SK-N-SH (cell line): ENCODE measurements around the gene PDE9A. TPM values are rescaled to one million over a fixed set of nuclear protein-coding genes. Genes with fewer than 3 reads are reported as not detected.

ENCODE experiments used
- CTCF ChIA-PET: fragments of 300-600, 350-600 bp; formaldehyde crosslinking; extraction: SDS; loops from one replicate; lab custom pipeline; 2021; lab: Yijun Ruan, JAX
- POLR2A ChIA-PET: fragments of 350-600 bp; sonication (Branson Sonifier 250); formaldehyde crosslinking; extraction: SDS; loops from one replicate; lab custom pipeline; 2020; ENCODE audit warnings: antibody characterized with exemption, inconsistent platforms; lab: Yijun Ruan, JAX
- DNase-seq: peaks from one replicate; pipeline ENCODE4 v3.0.0; 2012
- H2AFZ ChIP-seq: fragments of 200-600 bp; sonication (generic); 2 replicates; pipeline ENCODE4 v1.8.1; 2016; ENCODE audit warnings: antibody characterized with exemption, mild to moderate bottlenecking, low read depth
- H3F3A ChIP-seq: fragments of 200-600 bp; sonication (generic); replicated peaks from 2 replicates; pipeline ENCODE3; 2016; ENCODE audit warnings: antibody characterized with exemption, mild to moderate bottlenecking; ENCODE audit not compliant: insufficient read depth
- H3K27ac ChIP-seq, 2 experiments: fragments of 200-500 bp in 1 of 2; fragments of 200-600 bp in 1 of 2; sonication (Bioruptor generic) in 1 of 2; sonication (generic), shearing (Covaris generic) in 1 of 2; 2 replicates each; pipeline versions ENCODE4 v1.5.1 to v1.6.1; 2014 to 2016; ENCODE audit warnings: low read depth in 2 of 2, inconsistent platforms in 1 of 2, low read length in 1 of 2, mild to moderate bottlenecking in 1 of 2, mixed read lengths in 1 of 2
- H3K27me3 ChIP-seq: fragments of 200-600 bp; sonication (generic), shearing (Covaris generic); 2 replicates; pipeline ENCODE4 v1.6.1; 2016; ENCODE audit warnings: mixed run types; ENCODE audit not compliant: insufficient read depth
- H3K36me3 ChIP-seq, 2 experiments: fragments of 200-500 bp in 1 of 2; fragments of 200-600 bp in 1 of 2; sonication (Bioruptor generic) in 1 of 2; sonication (generic) in 1 of 2; replicated peaks in 1 of 2; 2 replicates each; pipeline versions ENCODE3 to v1.5.1; 2014 to 2016; ENCODE audit warnings: low read length in 1 of 2, mild to moderate bottlenecking in 1 of 2; ENCODE audit not compliant: insufficient read depth in 2 of 2, control insufficient read depth in 1 of 2
- H3K4me1 ChIP-seq, 2 experiments: fragments of 200-500 bp in 1 of 2; fragments of 200-600 bp in 1 of 2; sonication (Bioruptor generic) in 1 of 2; sonication (generic), shearing (Covaris generic) in 1 of 2; 2 replicates each; pipeline versions ENCODE4 v1.5.1 to v1.6.1; 2014 to 2016; ENCODE audit warnings: low read depth in 1 of 2, low read length in 1 of 2, mixed run types in 1 of 2; ENCODE audit not compliant: insufficient read depth in 2 of 2, control insufficient read depth in 1 of 2
- H3K4me2 ChIP-seq: fragments of 200-600 bp; sonication (generic), shearing (Covaris generic); 2 replicates; pipeline ENCODE4 v1.6.1; 2017; ENCODE audit warnings: mixed run types
- H3K4me3 ChIP-seq, 2 experiments: fragments of 200-500 bp in 1 of 2; fragments of 200-600 bp in 1 of 2; sonication (Bioruptor generic) in 1 of 2; sonication (generic), shearing (Covaris generic) in 1 of 2; 2 replicates each; pipeline versions ENCODE4 v1.5.1 to v1.8.1; 2014 to 2016; ENCODE audit warnings: low read depth in 2 of 2, inconsistent platforms in 1 of 2, low read length in 1 of 2, mild to moderate bottlenecking in 1 of 2, mixed read lengths in 1 of 2, moderate library complexity in 1 of 2
- H3K79me2 ChIP-seq: fragments of 200-600 bp; sonication (generic); 2 replicates; pipeline ENCODE4 v1.8.1; 2017; ENCODE audit warnings: mild to moderate bottlenecking; ENCODE audit not compliant: insufficient read depth
- H3K9ac ChIP-seq: fragments of 200-600 bp; sonication (generic); 2 replicates; pipeline ENCODE4 v1.6.1; 2017; ENCODE audit warnings: mixed run types
- H3K9me2 ChIP-seq: fragments of 200-600 bp; sonication (generic); 2 replicates; pipeline ENCODE4 v1.6.1; 2017; ENCODE audit warnings: mixed run types
- H3K9me3 ChIP-seq: fragments of 200-600 bp; sonication (generic); 2 replicates; pipeline ENCODE4 v1.6.1; 2017; ENCODE audit warnings: mixed run types, mild to moderate bottlenecking, moderate library complexity
- H4K20me1 ChIP-seq: fragments of 200-600 bp; sonication (generic); 2 replicates; pipeline ENCODE4 v1.6.1; 2017; ENCODE audit warnings: mild to moderate bottlenecking, mixed run types; ENCODE audit not compliant: insufficient read depth
- CHD2 ChIP-seq: fragments of 150-350 bp; IDR thresholded peaks from 2 replicates; pipeline ENCODE4 v1.6.1; 2018; ENCODE audit warnings: low read length; ENCODE audit not compliant: partially characterized antibody
- EP300 ChIP-seq, 2 experiments: IDR thresholded peaks; 2 replicates each; pipeline versions ENCODE4 v1.4.0 to v1.6.1; 2012; ENCODE audit warnings: borderline replicate concordance in 1 of 2, low read depth in 1 of 2, low read length in 1 of 2
- FOXJ3 ChIP-seq: sonication (generic); formaldehyde crosslinking; IDR thresholded peaks from 2 replicates; pipeline ENCODE4 v1.5.1; 2020; ENCODE audit warnings: mild to moderate bottlenecking, missing genetic modification reagents
- GABPA ChIP-seq: IDR thresholded peaks from 2 replicates; pipeline ENCODE4 v1.4.0; 2012; ENCODE audit warnings: low read depth, mild to moderate bottlenecking
- JUND ChIP-seq: IDR thresholded peaks from 2 replicates; pipeline ENCODE4 v1.4.0; 2012
- MXI1 ChIP-seq: IDR thresholded peaks from 2 replicates; pipeline ENCODE4 v1.6.1; 2012; ENCODE audit warnings: mild to moderate bottlenecking, low read depth, low read length, improper control_type of control experiment
- RAD21 ChIP-seq: IDR thresholded peaks from 2 replicates; pipeline ENCODE4 v1.6.1; 2012; ENCODE audit warnings: mild to moderate bottlenecking, low read length
- RXRA ChIP-seq: IDR thresholded peaks from 2 replicates; pipeline ENCODE4 v1.4.0; 2012; ENCODE audit warnings: low read depth, mild to moderate bottlenecking, borderline replicate concordance
- SIN3A ChIP-seq: IDR thresholded peaks from 2 replicates; pipeline ENCODE4 v1.6.1; 2012; ENCODE audit warnings: low read depth, mild to moderate bottlenecking, low read length, moderate library complexity, borderline replicate concordance
- SMC3 ChIP-seq: IDR thresholded peaks from 2 replicates; pipeline ENCODE4 v1.6.1; 2012; ENCODE audit warnings: low read depth, low read length, improper control_type of control experiment
- TAF1 ChIP-seq: IDR thresholded peaks from 2 replicates; pipeline ENCODE4 v1.6.1; 2012; ENCODE audit warnings: low read depth, mild to moderate bottlenecking, low read length, moderate library complexity, borderline replicate concordance
- WGBS: methylation state at CpG from one replicate; pipeline ENCODE4 v1.1.6; 2017; ENCODE audit warnings: low lambda C conversion rate; 5-methylcytosine and 5-hydroxymethylcytosine counted together
- polyA plus RNA-seq, 3 experiments: library from polyadenylated mRNA; depleted of rRNA; stranded (reverse); fragments of >200 nt; gene quantifications; 2 replicates each; pipeline ENCODE4 v1.2.3, GENCODE V29; 2012
- TF ChIP-seq, protein P1 (sequence below): IDR thresholded peaks from 2 replicates; pipeline ENCODE4 v1.6.1; 2012; ENCODE audit warnings: mild to moderate bottlenecking, low read depth, low read length, moderate library complexity
- TF ChIP-seq, protein P2 (sequence below): IDR thresholded peaks from 2 replicates; pipeline ENCODE4; 2012
- TF ChIP-seq, protein P3 (sequence below): IDR thresholded peaks from 2 replicates; pipeline ENCODE4 v1.4.0; 2012; ENCODE audit warnings: low read depth, borderline replicate concordance

PDE9A gene
- polyA plus RNA-seq, 1 of the 3 experiments (the other 2 are of a cell fraction), result 0.28 TPM

DNA sequence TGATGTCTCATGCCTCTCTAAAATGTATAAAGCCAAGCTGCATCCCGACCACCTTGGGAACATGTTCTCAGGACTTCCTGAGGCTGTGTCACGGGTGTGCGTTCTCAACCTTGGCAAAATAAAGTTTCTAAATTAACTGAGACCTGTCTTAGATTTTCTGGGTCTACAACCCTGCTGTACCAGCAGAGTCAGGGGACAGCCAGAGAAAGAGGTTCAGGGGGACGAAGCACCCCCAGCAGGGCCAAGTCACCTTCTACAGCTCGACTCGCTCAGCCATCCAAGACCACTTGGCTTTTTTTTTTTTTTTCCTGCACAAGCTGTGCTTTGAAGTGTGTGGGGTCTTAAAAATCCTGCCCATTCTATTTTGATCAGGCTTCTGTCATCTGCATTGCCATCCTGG, 28.5 kb upstream of the PDE9A start:
- H3K79me2 ChIP-seq, result no peaks in the 10 kb centered on the region
- no peak overlapping the region for H2AFZ ChIP-seq
- H3K27me3 ChIP-seq, result no peaks in the 10 kb centered on the region
- ChIA-PET CTCF (interaction anchor here (0.7 to 1.4 kb wide), 3 partner anchors 12 to 32 kb away, joined by 3 to 7 read pairs (median 4); no protein-coding TSS in a partner anchor), POLR2A (no interaction called here)
- H4K20me1 ChIP-seq, result no peaks in the 10 kb centered on the region
- H3F3A ChIP-seq, result no peaks in the 10 kb centered on the region
- no peak overlapping the region for H3K27ac ChIP-seq
- TF ChIP-seq, protein P1, sequence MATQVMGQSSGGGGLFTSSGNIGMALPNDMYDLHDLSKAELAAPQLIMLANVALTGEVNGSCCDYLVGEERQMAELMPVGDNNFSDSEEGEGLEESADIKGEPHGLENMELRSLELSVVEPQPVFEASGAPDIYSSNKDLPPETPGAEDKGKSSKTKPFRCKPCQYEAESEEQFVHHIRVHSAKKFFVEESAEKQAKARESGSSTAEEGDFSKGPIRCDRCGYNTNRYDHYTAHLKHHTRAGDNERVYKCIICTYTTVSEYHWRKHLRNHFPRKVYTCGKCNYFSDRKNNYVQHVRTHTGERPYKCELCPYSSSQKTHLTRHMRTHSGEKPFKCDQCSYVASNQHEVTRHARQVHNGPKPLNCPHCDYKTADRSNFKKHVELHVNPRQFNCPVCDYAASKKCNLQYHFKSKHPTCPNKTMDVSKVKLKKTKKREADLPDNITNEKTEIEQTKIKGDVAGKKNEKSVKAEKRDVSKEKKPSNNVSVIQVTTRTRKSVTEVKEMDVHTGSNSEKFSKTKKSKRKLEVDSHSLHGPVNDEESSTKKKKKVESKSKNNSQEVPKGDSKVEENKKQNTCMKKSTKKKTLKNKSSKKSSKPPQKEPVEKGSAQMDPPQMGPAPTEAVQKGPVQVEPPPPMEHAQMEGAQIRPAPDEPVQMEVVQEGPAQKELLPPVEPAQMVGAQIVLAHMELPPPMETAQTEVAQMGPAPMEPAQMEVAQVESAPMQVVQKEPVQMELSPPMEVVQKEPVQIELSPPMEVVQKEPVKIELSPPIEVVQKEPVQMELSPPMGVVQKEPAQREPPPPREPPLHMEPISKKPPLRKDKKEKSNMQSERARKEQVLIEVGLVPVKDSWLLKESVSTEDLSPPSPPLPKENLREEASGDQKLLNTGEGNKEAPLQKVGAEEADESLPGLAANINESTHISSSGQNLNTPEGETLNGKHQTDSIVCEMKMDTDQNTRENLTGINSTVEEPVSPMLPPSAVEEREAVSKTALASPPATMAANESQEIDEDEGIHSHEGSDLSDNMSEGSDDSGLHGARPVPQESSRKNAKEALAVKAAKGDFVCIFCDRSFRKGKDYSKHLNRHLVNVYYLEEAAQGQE, result no peak
- TF ChIP-seq CHD2 (no peak), TAF1 (no peak), SMC3 (no peak), SIN3A (no peak), GABPA (no peak), RXRA (no peak), MXI1 (no peak), RAD21 (no peak), EP300 (IDR thresholded peaks at IDR 0.05; ENCODE audit: borderline replicate concordance in 1 of 2, low read depth in 1 of 2, low read length in 1 of 2) (no peak), JUND (no peak), FOXJ3 (CRISPR knock-in tag) (no peak)
- TF ChIP-seq, protein P2, sequence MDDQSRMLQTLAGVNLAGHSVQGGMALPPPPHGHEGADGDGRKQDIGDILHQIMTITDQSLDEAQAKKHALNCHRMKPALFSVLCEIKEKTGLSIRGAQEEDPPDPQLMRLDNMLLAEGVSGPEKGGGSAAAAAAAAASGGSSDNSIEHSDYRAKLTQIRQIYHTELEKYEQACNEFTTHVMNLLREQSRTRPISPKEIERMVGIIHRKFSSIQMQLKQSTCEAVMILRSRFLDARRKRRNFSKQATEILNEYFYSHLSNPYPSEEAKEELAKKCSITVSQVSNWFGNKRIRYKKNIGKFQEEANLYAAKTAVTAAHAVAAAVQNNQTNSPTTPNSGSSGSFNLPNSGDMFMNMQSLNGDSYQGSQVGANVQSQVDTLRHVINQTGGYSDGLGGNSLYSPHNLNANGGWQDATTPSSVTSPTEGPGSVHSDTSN, result no peak
- TF ChIP-seq, protein P3, sequence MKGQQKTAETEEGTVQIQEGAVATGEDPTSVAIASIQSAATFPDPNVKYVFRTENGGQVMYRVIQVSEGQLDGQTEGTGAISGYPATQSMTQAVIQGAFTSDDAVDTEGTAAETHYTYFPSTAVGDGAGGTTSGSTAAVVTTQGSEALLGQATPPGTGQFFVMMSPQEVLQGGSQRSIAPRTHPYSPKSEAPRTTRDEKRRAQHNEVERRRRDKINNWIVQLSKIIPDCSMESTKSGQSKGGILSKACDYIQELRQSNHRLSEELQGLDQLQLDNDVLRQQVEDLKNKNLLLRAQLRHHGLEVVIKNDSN, result no peak
- no peaks in the 10 kb centered on the region for H3K4me1 ChIP-seq
- H3K9ac ChIP-seq, result no peak overlapping the region
- 48% methylated on average over 6 of the region's 6 CpGs for WGBS
- DNase-seq, result no peak
- no peaks in the 10 kb centered on the region for H3K9me2 ChIP-seq
- H3K4me2 ChIP-seq, result no peak overlapping the region
- no peak overlapping the region for H3K4me3 ChIP-seq
- no peaks in the 10 kb centered on the region for H3K9me3 ChIP-seq
- no peaks in the 10 kb centered on the region for H3K36me3 ChIP-seq
